ENCODE measurements around the gene DBF4B. TPM values are rescaled to one million over a fixed set of nuclear protein-coding genes. Genes with fewer than 3 reads are reported as not detected.
A peak's percentile ranks its signal among the peaks of the same experiment; 100 is the strongest.
"Not testable (repeated sequence)": the region's sequence is repeated elsewhere in the genome, so short reads cannot be mapped to it uniquely, and the experiment has no call there.

Gene DBF4B
- total and polyA plus RNA-seq, 5 donors, result 5.1 to 6.0 (median 5.8) TPM

GRCh38 chr17:44733753-44734152 lies 25.3 kb downstream of the DBF4B start:
- ATAC-seq, result peak; percentile 40 to 71
- WGBS, result 64% methylated on average over 5 of the region's 5 CpGs

GRCh38 chr17:44734272-44734671 lies 25.8 kb downstream of the DBF4B start:
- H3K9me3 ChIP-seq (ENCODE audit: control insufficient read depth, low read length), result no peaks in the 10 kb centered on the region

More at GRCh38 chr17:44733753-44734152, 25.3 kb downstream of the DBF4B start:
- no peak for DNase-seq
- Histone ChIP-seq H3K27ac (ENCODE audit: low read length) (no peak overlapping the region), H3K4me3 (ENCODE audit: low read length) (no peak overlapping the region), H3K27me3 (ENCODE audit: control insufficient read depth, insufficient read depth) (no peaks in the 10 kb centered on the region), H3K4me1 (ENCODE audit: control insufficient read depth, insufficient read depth, low read length) (no peaks in the 10 kb centered on the region), H3K9me3 (ENCODE audit: control insufficient read depth, low read length) (no peaks in the 10 kb centered on the region)
- intact Hi-C loops (cut with DNase I), result no loop called here

GRCh38 chr17:44736551-44737240 lies 28.2 kb downstream of the DBF4B start:
- intact Hi-C loops (cut with DNase I), result no loop called here
- ATAC-seq (no peak), DNase-seq (no peak)
- Histone ChIP-seq H3K27me3 (ENCODE audit: control insufficient read depth, insufficient read depth) (no peaks in the 10 kb centered on the region), H3K4me1 (ENCODE audit: control insufficient read depth, insufficient read depth, low read length) (no peaks in the 10 kb centered on the region), H3K27ac (ENCODE audit: low read length) (no peak overlapping the region), H3K4me3 (ENCODE audit: low read length) (no peak overlapping the region), H3K9me3 (ENCODE audit: control insufficient read depth, low read length) (no peaks in the 10 kb centered on the region)
- 65% methylated on average over 12 of the region's 12 CpGs for WGBS

More at GRCh38 chr17:44734272-44734671, 25.8 kb downstream of the DBF4B start:
- no peaks in the 10 kb centered on the region for H3K4me1 ChIP-seq (ENCODE audit: control insufficient read depth, insufficient read depth, low read length)
- ATAC-seq (no peak), DNase-seq (no peak)
- intact Hi-C loops (cut with DNase I), result no loop called here
- 81% methylated on average over 2 of the region's 2 CpGs for WGBS
- H3K4me3 ChIP-seq (ENCODE audit: low read length), result no peak overlapping the region
- H3K27me3 ChIP-seq (ENCODE audit: control insufficient read depth, insufficient read depth), result no peaks in the 10 kb centered on the region
- H3K27ac ChIP-seq (ENCODE audit: low read length), result no peak overlapping the region

GRCh38 chr17:44738214-44738906 lies 29.9 kb downstream of the DBF4B start:
- DNase-seq (no peak), ATAC-seq (no peak)
- no peak overlapping the region for H3K27ac ChIP-seq (ENCODE audit: low read length)
- no peaks in the 10 kb centered on the region for H3K27me3 ChIP-seq (ENCODE audit: control insufficient read depth, insufficient read depth)
- H3K9me3 ChIP-seq (ENCODE audit: control insufficient read depth, low read length), result no peaks in the 10 kb centered on the region
- H3K4me1 ChIP-seq (ENCODE audit: control insufficient read depth, insufficient read depth, low read length), result no peaks in the 10 kb centered on the region
- 90% methylated on average over 3 of the region's 3 CpGs for WGBS
- H3K4me3 ChIP-seq (ENCODE audit: low read length), result no peak overlapping the region
- intact Hi-C loops (cut with DNase I), result no loop called here

- no peak overlapping the region for H3K4me3 ChIP-seq (ENCODE audit: low read length)
- no peak for DNase-seq
- ATAC-seq, result no peak
- no peaks in the 10 kb centered on the region for H3K27me3 ChIP-seq (ENCODE audit: control insufficient read depth, insufficient read depth)
- intact Hi-C loops (cut with DNase I), result no loop called here
- H3K4me1 ChIP-seq (ENCODE audit: control insufficient read depth, insufficient read depth, low read length), result no peaks in the 10 kb centered on the region
- no peak overlapping the region for H3K27ac ChIP-seq (ENCODE audit: low read length)
- no peaks in the 10 kb centered on the region for H3K9me3 ChIP-seq (ENCODE audit: control insufficient read depth, low read length)
- WGBS, result 90% methylated on average over 8 of the region's 8 CpGs
These were observed 32.9 kb downstream of the DBF4B start for GRCh38 chr17:44741316-44741715.

- no peak overlapping the region for H3K4me3 ChIP-seq (ENCODE audit: low read length)
- no peak overlapping the region for H3K27ac ChIP-seq (ENCODE audit: low read length)
- 74% methylated on average over 1 of the region's 1 CpG for WGBS
- no peaks in the 10 kb centered on the region for H3K27me3 ChIP-seq (ENCODE audit: control insufficient read depth, insufficient read depth)
- no peak for ATAC-seq
- intact Hi-C loops (cut with DNase I), result no loop called here
- H3K4me1 ChIP-seq (ENCODE audit: control insufficient read depth, insufficient read depth, low read length), result peaks cover 2% of the 10 kb centered on the region
- no peak for DNase-seq
- H3K9me3 ChIP-seq (ENCODE audit: control insufficient read depth, low read length), result no peaks in the 10 kb centered on the region
These were observed 36.8 kb downstream of the DBF4B start for GRCh38 chr17:44745301-44745700.

- H3K27ac ChIP-seq (ENCODE audit: low read length); intact Hi-C loops (cut with DNase I); ATAC-seq; H3K4me3 ChIP-seq (ENCODE audit: low read length); H3K9me3 ChIP-seq (ENCODE audit: control insufficient read depth, low read length); H3K4me1 ChIP-seq (ENCODE audit: control insufficient read depth, insufficient read depth, low read length); H3K27me3 ChIP-seq (ENCODE audit: control insufficient read depth, insufficient read depth); DNase-seq: not testable (repeated sequence)
- 92% methylated on average over 5 of the region's 5 CpGs for WGBS
These were observed 37.3 kb downstream of the DBF4B start for GRCh38 chr17:44745738-44746137.

- H3K4me1 ChIP-seq (ENCODE audit: control insufficient read depth, insufficient read depth, low read length), result peaks cover 6% of the 10 kb centered on the region
- no peak for ATAC-seq
- no peaks in the 10 kb centered on the region for H3K9me3 ChIP-seq (ENCODE audit: control insufficient read depth, low read length)
- DNase-seq, result no peak
- intact Hi-C loops (cut with DNase I), result no loop called here
- no peaks in the 10 kb centered on the region for H3K27me3 ChIP-seq (ENCODE audit: control insufficient read depth, insufficient read depth)
- no peak overlapping the region for H3K27ac ChIP-seq (ENCODE audit: low read length)
- H3K4me3 ChIP-seq (ENCODE audit: low read length), result no peak overlapping the region
These were observed 39.1 kb downstream of the DBF4B start for GRCh38 chr17:44747566-44747965.

- no peaks in the 10 kb centered on the region for H3K9me3 ChIP-seq (ENCODE audit: control insufficient read depth, low read length)
- peak in 2 of 3 donors; percentile 75 to 76 for DNase-seq
- 45% methylated on average over 19 of the region's 19 CpGs for WGBS
- peak; percentile 45 to 68 for ATAC-seq
- H3K27me3 ChIP-seq (ENCODE audit: control insufficient read depth, insufficient read depth), result no peaks in the 10 kb centered on the region
- intact Hi-C loops (cut with DNase I), result no loop called here
- peak overlapping the region; percentile 25 for H3K27ac ChIP-seq (ENCODE audit: low read length)
- H3K4me3 ChIP-seq (ENCODE audit: low read length), result peak overlapping the region; percentile 34
- peaks cover 6% of the 10 kb centered on the region for H3K4me1 ChIP-seq (ENCODE audit: control insufficient read depth, insufficient read depth, low read length)
These were observed 40.9 kb downstream of the DBF4B start for GRCh38 chr17:44749076-44749979.

GRCh38 chr17:44749980-44750318 lies 41.5 kb downstream of the DBF4B start:
- Histone ChIP-seq H3K27me3 (ENCODE audit: control insufficient read depth, insufficient read depth) (no peaks in the 10 kb centered on the region), H3K27ac (ENCODE audit: low read length) (peak overlapping the region; percentile 18), H3K9me3 (ENCODE audit: control insufficient read depth, low read length) (no peaks in the 10 kb centered on the region), H3K4me1 (ENCODE audit: control insufficient read depth, insufficient read depth, low read length) (peaks cover 6% of the 10 kb centered on the region), H3K4me3 (ENCODE audit: low read length) (peak overlapping the region; percentile 34)
- 39% methylated on average over 9 of the region's 9 CpGs for WGBS
- ATAC-seq, result peak; percentile 25 to 30
- intact Hi-C loops (cut with DNase I), result no loop called here
- no peak for DNase-seq

- 81% methylated on average over 7 of the region's 7 CpGs for WGBS
- DNase-seq, result no peak
- peaks cover 6% of the 10 kb centered on the region for H3K4me1 ChIP-seq (ENCODE audit: control insufficient read depth, insufficient read depth, low read length)
- H3K9me3 ChIP-seq (ENCODE audit: control insufficient read depth, low read length), result no peaks in the 10 kb centered on the region
- intact Hi-C loops (cut with DNase I), result no loop called here
- no peaks in the 10 kb centered on the region for H3K27me3 ChIP-seq (ENCODE audit: control insufficient read depth, insufficient read depth)
- no peak for ATAC-seq
- no peak overlapping the region for H3K4me3 ChIP-seq (ENCODE audit: low read length)
- H3K27ac ChIP-seq (ENCODE audit: low read length), result no peak overlapping the region
These were observed 42.9 kb downstream of the DBF4B start for GRCh38 chr17:44751331-44751730.
